ENCODE results near the gene CD47. TPM values are rescaled to one million over a fixed set of nuclear protein-coding genes. Genes with fewer than 3 reads are reported as not detected.

CD47 gene
- total RNA-seq, 2 donors from 2014 or later, result 68.1 to 101 TPM

DNA sequence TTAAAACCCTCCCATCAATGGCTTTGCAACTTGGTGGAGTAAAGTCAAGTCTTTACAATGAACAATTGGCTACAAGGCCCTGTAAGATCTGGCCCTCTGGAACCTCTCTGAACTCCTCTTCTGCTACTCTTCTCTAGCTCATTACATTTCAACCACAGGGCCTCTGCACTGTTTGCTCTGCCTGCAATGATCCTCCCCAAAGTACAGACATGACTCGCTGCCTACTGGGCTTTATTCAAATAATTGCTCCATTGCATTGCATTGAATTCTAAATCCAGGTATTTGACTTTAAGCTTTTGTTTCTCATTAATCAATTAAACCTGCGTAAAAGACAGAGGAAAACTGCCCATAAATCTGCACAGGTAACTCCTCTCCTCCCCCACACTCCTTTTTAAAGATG, 96.7 kb downstream of the CD47 start:
- no peak overlapping the region for H3K27ac ChIP-seq
- TF ChIP-seq, protein P1, sequence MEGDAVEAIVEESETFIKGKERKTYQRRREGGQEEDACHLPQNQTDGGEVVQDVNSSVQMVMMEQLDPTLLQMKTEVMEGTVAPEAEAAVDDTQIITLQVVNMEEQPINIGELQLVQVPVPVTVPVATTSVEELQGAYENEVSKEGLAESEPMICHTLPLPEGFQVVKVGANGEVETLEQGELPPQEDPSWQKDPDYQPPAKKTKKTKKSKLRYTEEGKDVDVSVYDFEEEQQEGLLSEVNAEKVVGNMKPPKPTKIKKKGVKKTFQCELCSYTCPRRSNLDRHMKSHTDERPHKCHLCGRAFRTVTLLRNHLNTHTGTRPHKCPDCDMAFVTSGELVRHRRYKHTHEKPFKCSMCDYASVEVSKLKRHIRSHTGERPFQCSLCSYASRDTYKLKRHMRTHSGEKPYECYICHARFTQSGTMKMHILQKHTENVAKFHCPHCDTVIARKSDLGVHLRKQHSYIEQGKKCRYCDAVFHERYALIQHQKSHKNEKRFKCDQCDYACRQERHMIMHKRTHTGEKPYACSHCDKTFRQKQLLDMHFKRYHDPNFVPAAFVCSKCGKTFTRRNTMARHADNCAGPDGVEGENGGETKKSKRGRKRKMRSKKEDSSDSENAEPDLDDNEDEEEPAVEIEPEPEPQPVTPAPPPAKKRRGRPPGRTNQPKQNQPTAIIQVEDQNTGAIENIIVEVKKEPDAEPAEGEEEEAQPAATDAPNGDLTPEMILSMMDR (IDR thresholded peaks at IDR 0.05), result no peak
- no peak overlapping the region for H3K4me3 ChIP-seq
- H3K4me1 ChIP-seq, result peaks cover under 1% of the 10 kb centered on the region
- H3K27me3 ChIP-seq, result no peaks in the 10 kb centered on the region
- intact Hi-C loops (cut with DNase I), result no loop called here
- no peaks in the 10 kb centered on the region for H3K36me3 ChIP-seq
- no peaks in the 10 kb centered on the region for H3K9me3 ChIP-seq
- H3K9ac ChIP-seq (ENCODE audit: low read depth in 2 of 2, low read length in 2 of 2), result no peak overlapping the region
- no peak for DNase-seq

DNA sequence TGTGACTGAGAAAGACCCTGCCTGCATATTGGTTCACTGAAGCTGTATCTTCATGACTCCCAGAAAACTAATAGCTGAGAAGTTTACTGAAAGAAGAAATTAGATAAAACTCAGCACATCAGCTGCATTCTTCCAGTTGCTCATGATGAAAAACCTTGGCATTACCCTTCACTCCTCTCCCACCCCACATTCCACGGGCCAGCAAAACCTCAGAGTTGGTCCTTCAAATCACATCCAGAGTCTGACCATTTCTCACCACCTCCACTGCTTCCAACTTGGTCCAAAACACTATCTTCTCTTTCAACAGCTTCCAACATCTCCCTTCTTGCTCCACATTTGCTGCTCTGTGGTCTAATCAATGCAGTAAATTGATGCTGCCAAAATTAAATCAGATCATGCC, 97.1 kb downstream of the CD47 start:
- H3K4me3 ChIP-seq, result no peak overlapping the region
- no peaks in the 10 kb centered on the region for H3K9me3 ChIP-seq
- H3K36me3 ChIP-seq, result no peaks in the 10 kb centered on the region
- intact Hi-C loops (cut with DNase I), result no loop called here
- TF ChIP-seq, protein P1 (IDR thresholded peaks at IDR 0.05), result no peak
- no peak overlapping the region for H3K9ac ChIP-seq (ENCODE audit: low read depth in 2 of 2, low read length in 2 of 2)
- no peak overlapping the region for H3K27ac ChIP-seq
- H3K27me3 ChIP-seq, result no peaks in the 10 kb centered on the region
- DNase-seq, result no peak
- H3K4me1 ChIP-seq, result peaks cover 4% of the 10 kb centered on the region

Other genes starting within 250 kb of the CD47 start
- gene IFT57, start 131.4 kb upstream of the CD47 start, total RNA-seq, result 10 to 100 TPM; 42.2 to 67.5 TPM
- 100 to 1,000 TPM in 1 of 2 donors, 10 to 100 TPM in 1; 57.9 to 192 TPM for gene HHLA2, start 205.5 kb upstream of the CD47 start, total RNA-seq